Osteoblast (primary cell): ENCODE measurements around the gene ARHGEF4. TPM values are rescaled to one million over a fixed set of nuclear protein-coding genes. Genes with fewer than 3 reads are reported as not detected.

Experiments
- DNase-seq: peaks from one replicate; pipeline ENCODE4 v3.0.0; 2011; ENCODE audit warnings: low spot score, mixed read lengths; ENCODE audit not compliant: insufficient read length; ENCODE audit errors: missing footprints
- H2AFZ ChIP-seq: 2 replicates; pipeline ENCODE4 v1.6.0; 2011; ENCODE audit warnings: mild to moderate bottlenecking, low read length
- H3K27ac ChIP-seq: 2 replicates; pipeline ENCODE4 v1.5.1; 2011; ENCODE audit warnings: mild to moderate bottlenecking, low read depth, low read length, moderate library complexity
- H3K27me3 ChIP-seq: 2 replicates; pipeline ENCODE4 v1.6.0; 2012; ENCODE audit warnings: mild to moderate bottlenecking, control low read depth, inconsistent platforms, low read length, moderate library complexity; ENCODE audit not compliant: insufficient read depth
- H3K36me3 ChIP-seq: 2 replicates; pipeline ENCODE4 v1.5.1; 2011; ENCODE audit warnings: mild to moderate bottlenecking, low read length, control low read depth, moderate library complexity; ENCODE audit not compliant: insufficient read depth
- H3K4me1 ChIP-seq: 2 replicates; pipeline ENCODE4 v1.5.1; 2011; ENCODE audit warnings: mild to moderate bottlenecking, low read length, control low read depth, moderate library complexity; ENCODE audit not compliant: insufficient read depth
- H3K4me2 ChIP-seq: 2 replicates; pipeline ENCODE4 v1.6.0; 2011; ENCODE audit warnings: mild to moderate bottlenecking, low read length; ENCODE audit not compliant: insufficient read depth
- H3K4me3 ChIP-seq: fragments of 200-600 bp; sonication (generic); 3 replicates; pipeline ENCODE4 v1.5.1; 2012; ENCODE audit warnings: mild to moderate bottlenecking, low read length, inconsistent platforms; ENCODE audit not compliant: insufficient read depth
- H3K79me2 ChIP-seq: 2 replicates; pipeline ENCODE4 v1.6.0; 2012; ENCODE audit warnings: mild to moderate bottlenecking, low read length, control low read depth, inconsistent platforms; ENCODE audit not compliant: insufficient read depth
- H3K9me3 ChIP-seq: 2 replicates; pipeline ENCODE4 v1.5.1; 2011; ENCODE audit warnings: low read depth, low read length, control low read depth
- H4K20me1 ChIP-seq: 2 replicates; pipeline ENCODE4 v1.6.0; 2012; ENCODE audit warnings: mild to moderate bottlenecking, low read length, control low read depth; ENCODE audit not compliant: insufficient read depth
- CTCF ChIP-seq: IDR thresholded peaks from 2 replicates; pipeline ENCODE4 v1.5.1; 2011; ENCODE audit warnings: mild to moderate bottlenecking, low read depth, low read length, moderate library complexity; ENCODE audit errors: extremely low read depth
- total RNA-seq: library from RNA; depleted of rRNA; stranded (reverse); fragments of >200 nt; gene quantifications from 2 replicates; pipeline ENCODE4 v1.2.3, GENCODE V29; 2012

Gene ARHGEF4
- total RNA-seq, 1 donor = 3.6 TPM

GRCh38 chr2:130846686-130847375, 10.1 kb downstream of the ARHGEF4 start:
- Histone ChIP-seq H4K20me1 (no peaks in the 10 kb centered on the region), H3K4me1 (no peaks in the 10 kb centered on the region), H3K79me2 (no peaks in the 10 kb centered on the region), H3K27me3 (no peaks in the 10 kb centered on the region), H2AFZ (no peak overlapping the region), H3K36me3 (no peaks in the 10 kb centered on the region), H3K4me2 (no peak overlapping the region), H3K27ac (no peak overlapping the region), H3K4me3 (no peak overlapping the region), H3K9me3 (no peaks in the 10 kb centered on the region)
- TF ChIP-seq CTCF = no peak
- peak; percentile 76 for DNase-seq

- H3K4me2 ChIP-seq = no peak overlapping the region
- H3K27me3 ChIP-seq = no peaks in the 10 kb centered on the region
- H3K79me2 ChIP-seq = no peaks in the 10 kb centered on the region
- no peak overlapping the region for H3K4me3 ChIP-seq
- TF ChIP-seq CTCF = no peak
- peak; percentile 38 for DNase-seq
- no peak overlapping the region for H3K27ac ChIP-seq
- no peaks in the 10 kb centered on the region for H3K36me3 ChIP-seq
- no peak overlapping the region for H2AFZ ChIP-seq
- H3K4me1 ChIP-seq = no peaks in the 10 kb centered on the region
- H3K9me3 ChIP-seq = no peaks in the 10 kb centered on the region
- no peaks in the 10 kb centered on the region for H4K20me1 ChIP-seq
Measured at GRCh38 chr2:130847776-130848525, 11.2 kb downstream of the ARHGEF4 start.

GRCh38 chr2:130848526-130849210, 12.0 kb downstream of the ARHGEF4 start:
- Histone ChIP-seq H3K4me2 (no peak overlapping the region), H2AFZ (no peak overlapping the region), H3K4me1 (no peaks in the 10 kb centered on the region), H3K4me3 (no peak overlapping the region), H3K79me2 (no peaks in the 10 kb centered on the region), H4K20me1 (no peaks in the 10 kb centered on the region), H3K36me3 (no peaks in the 10 kb centered on the region), H3K27me3 (no peaks in the 10 kb centered on the region), H3K27ac (no peak overlapping the region), H3K9me3 (no peaks in the 10 kb centered on the region)
- peak; percentile 87 for DNase-seq
- no peak for TF ChIP-seq CTCF
